ENCODE data around the gene MYO5B. TPM values are rescaled to one million over a fixed set of nuclear protein-coding genes. Genes with fewer than 3 reads are reported as not detected.

The MYO5B gene
- polyA plus RNA-seq, 1 donor from 2014 or later: 0.42 TPM

DNA sequence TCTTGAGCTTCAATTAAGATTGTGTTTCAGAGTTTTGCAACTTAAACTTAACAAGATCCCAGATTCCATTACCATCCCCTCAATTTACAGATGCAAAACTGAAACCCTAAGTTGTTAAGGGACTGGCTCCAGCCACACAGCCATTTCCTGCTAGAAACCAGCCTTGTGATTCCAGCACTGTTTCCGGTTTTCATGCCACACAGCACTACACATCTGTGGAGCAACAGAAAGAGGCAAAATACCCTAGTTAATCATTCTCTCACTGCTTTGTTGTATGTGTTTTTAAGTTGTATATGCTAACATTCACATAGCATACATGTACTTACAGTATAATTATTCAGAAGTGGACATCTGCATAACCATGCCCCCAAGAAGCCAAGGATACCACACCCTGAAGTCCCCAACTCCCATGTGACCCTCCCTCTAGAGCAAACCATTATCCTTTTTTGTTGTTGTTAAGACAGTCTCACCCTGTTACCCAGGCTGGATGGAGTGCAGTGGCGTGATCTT lies 87.4 kb downstream of the MYO5B start:
- H3K79me2 ChIP-seq (replicated peaks; ENCODE audit: insufficient read depth, low read length): no peaks in the 10 kb centered on the region
- H3F3A ChIP-seq (ENCODE audit: insufficient read depth, low read length, poor library complexity, severe bottlenecking): no peaks in the 10 kb centered on the region
- H3K9ac ChIP-seq (ENCODE audit: low read length): no peak overlapping the region
- H3K9me3 ChIP-seq (ENCODE audit: low read length): no peaks in the 10 kb centered on the region
- H3K27me3 ChIP-seq (ENCODE audit: insufficient read depth, low read depth, low read length): no peaks in the 10 kb centered on the region
- H3K27ac ChIP-seq (ENCODE audit: low read length): no peak overlapping the region
- H2AFZ ChIP-seq (ENCODE audit: low read depth, low read length): no peak overlapping the region
- no peak overlapping the region for H3K4me2 ChIP-seq (ENCODE audit: low read length)
- H3K4me3 ChIP-seq (ENCODE audit: low read length): no peak overlapping the region
- TF ChIP-seq MXI1 (conservative IDR thresholded peaks at IDR 0.05; ENCODE audit: poor library complexity, severe bottlenecking): no peak
- TF ChIP-seq, protein P1, sequence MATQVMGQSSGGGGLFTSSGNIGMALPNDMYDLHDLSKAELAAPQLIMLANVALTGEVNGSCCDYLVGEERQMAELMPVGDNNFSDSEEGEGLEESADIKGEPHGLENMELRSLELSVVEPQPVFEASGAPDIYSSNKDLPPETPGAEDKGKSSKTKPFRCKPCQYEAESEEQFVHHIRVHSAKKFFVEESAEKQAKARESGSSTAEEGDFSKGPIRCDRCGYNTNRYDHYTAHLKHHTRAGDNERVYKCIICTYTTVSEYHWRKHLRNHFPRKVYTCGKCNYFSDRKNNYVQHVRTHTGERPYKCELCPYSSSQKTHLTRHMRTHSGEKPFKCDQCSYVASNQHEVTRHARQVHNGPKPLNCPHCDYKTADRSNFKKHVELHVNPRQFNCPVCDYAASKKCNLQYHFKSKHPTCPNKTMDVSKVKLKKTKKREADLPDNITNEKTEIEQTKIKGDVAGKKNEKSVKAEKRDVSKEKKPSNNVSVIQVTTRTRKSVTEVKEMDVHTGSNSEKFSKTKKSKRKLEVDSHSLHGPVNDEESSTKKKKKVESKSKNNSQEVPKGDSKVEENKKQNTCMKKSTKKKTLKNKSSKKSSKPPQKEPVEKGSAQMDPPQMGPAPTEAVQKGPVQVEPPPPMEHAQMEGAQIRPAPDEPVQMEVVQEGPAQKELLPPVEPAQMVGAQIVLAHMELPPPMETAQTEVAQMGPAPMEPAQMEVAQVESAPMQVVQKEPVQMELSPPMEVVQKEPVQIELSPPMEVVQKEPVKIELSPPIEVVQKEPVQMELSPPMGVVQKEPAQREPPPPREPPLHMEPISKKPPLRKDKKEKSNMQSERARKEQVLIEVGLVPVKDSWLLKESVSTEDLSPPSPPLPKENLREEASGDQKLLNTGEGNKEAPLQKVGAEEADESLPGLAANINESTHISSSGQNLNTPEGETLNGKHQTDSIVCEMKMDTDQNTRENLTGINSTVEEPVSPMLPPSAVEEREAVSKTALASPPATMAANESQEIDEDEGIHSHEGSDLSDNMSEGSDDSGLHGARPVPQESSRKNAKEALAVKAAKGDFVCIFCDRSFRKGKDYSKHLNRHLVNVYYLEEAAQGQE (IDR thresholded peaks at IDR 0.05; ENCODE audit: borderline replicate concordance): no peak
- TF ChIP-seq POLR2AphosphoS5 (IDR thresholded peaks at IDR 0.05): no peak
- TF ChIP-seq TAF1 (IDR thresholded peaks at IDR 0.05; ENCODE audit: low read depth): no peak
- no peak for TF ChIP-seq EP300 (conservative IDR thresholded peaks at IDR 0.05; ENCODE audit: poor library complexity, severe bottlenecking)
- TF ChIP-seq EZH2 (IDR thresholded peaks at IDR 0.05; ENCODE audit: borderline replicate concordance, insufficient read depth, low read length, poor library complexity, severe bottlenecking): no peak
- TF ChIP-seq, protein P2, sequence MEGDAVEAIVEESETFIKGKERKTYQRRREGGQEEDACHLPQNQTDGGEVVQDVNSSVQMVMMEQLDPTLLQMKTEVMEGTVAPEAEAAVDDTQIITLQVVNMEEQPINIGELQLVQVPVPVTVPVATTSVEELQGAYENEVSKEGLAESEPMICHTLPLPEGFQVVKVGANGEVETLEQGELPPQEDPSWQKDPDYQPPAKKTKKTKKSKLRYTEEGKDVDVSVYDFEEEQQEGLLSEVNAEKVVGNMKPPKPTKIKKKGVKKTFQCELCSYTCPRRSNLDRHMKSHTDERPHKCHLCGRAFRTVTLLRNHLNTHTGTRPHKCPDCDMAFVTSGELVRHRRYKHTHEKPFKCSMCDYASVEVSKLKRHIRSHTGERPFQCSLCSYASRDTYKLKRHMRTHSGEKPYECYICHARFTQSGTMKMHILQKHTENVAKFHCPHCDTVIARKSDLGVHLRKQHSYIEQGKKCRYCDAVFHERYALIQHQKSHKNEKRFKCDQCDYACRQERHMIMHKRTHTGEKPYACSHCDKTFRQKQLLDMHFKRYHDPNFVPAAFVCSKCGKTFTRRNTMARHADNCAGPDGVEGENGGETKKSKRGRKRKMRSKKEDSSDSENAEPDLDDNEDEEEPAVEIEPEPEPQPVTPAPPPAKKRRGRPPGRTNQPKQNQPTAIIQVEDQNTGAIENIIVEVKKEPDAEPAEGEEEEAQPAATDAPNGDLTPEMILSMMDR (IDR thresholded peaks at IDR 0.05; ENCODE audit: poor library complexity, severe bottlenecking): no peak
- TF ChIP-seq SMC3 (conservative IDR thresholded peaks at IDR 0.05; ENCODE audit: poor library complexity): no peak
- TF ChIP-seq RAD21 (conservative IDR thresholded peaks at IDR 0.05): no peak
- H4K20me1 ChIP-seq (ENCODE audit: insufficient read depth): no peaks in the 10 kb centered on the region
- no peaks in the 10 kb centered on the region for H3K9me2 ChIP-seq (ENCODE audit: insufficient read depth, low read length)
- no peaks in the 10 kb centered on the region for H3K36me3 ChIP-seq (ENCODE audit: insufficient read depth, low read length)

DNA sequence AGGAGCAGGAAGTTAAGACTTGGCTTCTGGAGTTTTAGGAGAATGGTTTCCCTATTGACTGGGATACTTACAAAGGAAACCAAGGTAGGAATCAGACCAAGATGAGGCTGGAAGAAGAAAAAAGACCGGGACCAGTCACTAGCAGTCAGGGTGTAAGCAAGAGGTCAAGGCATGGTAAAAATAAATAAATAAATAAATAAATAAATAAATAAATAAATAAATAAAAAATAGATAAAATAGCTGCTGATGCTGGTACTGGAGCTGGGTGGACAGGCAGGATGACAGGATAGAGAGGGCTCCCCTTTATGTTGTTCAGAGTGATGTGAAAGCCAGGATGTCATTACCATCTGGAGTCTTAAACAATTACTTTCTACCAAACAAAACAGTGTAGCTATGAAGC lies 89.9 kb downstream of the MYO5B start:
- TF ChIP-seq MXI1 (conservative IDR thresholded peaks at IDR 0.05; ENCODE audit: poor library complexity, severe bottlenecking) (no peak), SMC3 (conservative IDR thresholded peaks at IDR 0.05; ENCODE audit: poor library complexity) (no peak), RAD21 (conservative IDR thresholded peaks at IDR 0.05) (no peak), TAF1 (IDR thresholded peaks at IDR 0.05; ENCODE audit: low read depth) (no peak), EZH2 (IDR thresholded peaks at IDR 0.05; ENCODE audit: borderline replicate concordance, insufficient read depth, low read length, poor library complexity, severe bottlenecking) (no peak), POLR2AphosphoS5 (IDR thresholded peaks at IDR 0.05) (no peak), EP300 (conservative IDR thresholded peaks at IDR 0.05; ENCODE audit: poor library complexity, severe bottlenecking) (no peak)
- TF ChIP-seq, protein P2 (IDR thresholded peaks at IDR 0.05; ENCODE audit: poor library complexity, severe bottlenecking): no peak
- TF ChIP-seq, protein P1 (IDR thresholded peaks at IDR 0.05; ENCODE audit: borderline replicate concordance): no peak

More for the DNA sequence above, 89.9 kb downstream of the MYO5B start:
- H2AFZ ChIP-seq (ENCODE audit: low read depth, low read length): no peak overlapping the region
- H3K9ac ChIP-seq (ENCODE audit: low read length): no peak overlapping the region
- no peaks in the 10 kb centered on the region for H3K9me3 ChIP-seq (ENCODE audit: low read length)
- no peaks in the 10 kb centered on the region for H4K20me1 ChIP-seq (ENCODE audit: insufficient read depth)
- no peaks in the 10 kb centered on the region for H3K27me3 ChIP-seq (ENCODE audit: insufficient read depth, low read depth, low read length)
- H3K27ac ChIP-seq (ENCODE audit: low read length): no peak overlapping the region
- no peak overlapping the region for H3K4me2 ChIP-seq (ENCODE audit: low read length)
- H3K79me2 ChIP-seq (replicated peaks; ENCODE audit: insufficient read depth, low read length): no peaks in the 10 kb centered on the region
- H3K36me3 ChIP-seq (ENCODE audit: insufficient read depth, low read length): no peaks in the 10 kb centered on the region
- H3F3A ChIP-seq (ENCODE audit: insufficient read depth, low read length, poor library complexity, severe bottlenecking): no peaks in the 10 kb centered on the region
- H3K9me2 ChIP-seq (ENCODE audit: insufficient read depth, low read length): no peaks in the 10 kb centered on the region
- no peak overlapping the region for H3K4me3 ChIP-seq (ENCODE audit: low read length)
